ENCODE measurements around the gene GRIA4.

GRIA4 gene

GRCh38 chr11:105799728-105800462 lies 190.0 kb downstream of the GRIA4 start:
- Histone ChIP-seq H3K9ac (ENCODE audit: low read depth, low read length) (no peak overlapping the region), H3K27me3 (ENCODE audit: insufficient read depth, low read length) (no peaks in the 10 kb centered on the region), H3K4me3 (ENCODE audit: low read length) (no peak overlapping the region), H3K9me3 (ENCODE audit: insufficient read depth, low read depth, low read length) (no peaks in the 10 kb centered on the region), H3K36me3 (ENCODE audit: insufficient read depth, low read depth, low read length) (no peaks in the 10 kb centered on the region), H3K4me1 (ENCODE audit: insufficient read depth, low read length) (peaks cover 7% of the 10 kb centered on the region; the same call in 1 of the 2 replicates), H3K27ac (ENCODE audit: low read length) (no peak overlapping the region)

- Histone ChIP-seq H3K4me1 (ENCODE audit: insufficient read depth, low read length) (peaks cover 7% of the 10 kb centered on the region; the same call in 1 of the 2 replicates), H3K4me3 (ENCODE audit: low read length) (no peak overlapping the region), H3K27ac (ENCODE audit: low read length) (no peak overlapping the region), H3K9me3 (ENCODE audit: insufficient read depth, low read depth, low read length) (no peaks in the 10 kb centered on the region), H3K36me3 (ENCODE audit: insufficient read depth, low read depth, low read length) (no peaks in the 10 kb centered on the region), H3K9ac (ENCODE audit: low read depth, low read length) (no peak overlapping the region), H3K27me3 (ENCODE audit: insufficient read depth, low read length) (no peaks in the 10 kb centered on the region)
These were observed 192.5 kb downstream of the GRIA4 start for GRCh38 chr11:105802390-105802789.

DNA sequence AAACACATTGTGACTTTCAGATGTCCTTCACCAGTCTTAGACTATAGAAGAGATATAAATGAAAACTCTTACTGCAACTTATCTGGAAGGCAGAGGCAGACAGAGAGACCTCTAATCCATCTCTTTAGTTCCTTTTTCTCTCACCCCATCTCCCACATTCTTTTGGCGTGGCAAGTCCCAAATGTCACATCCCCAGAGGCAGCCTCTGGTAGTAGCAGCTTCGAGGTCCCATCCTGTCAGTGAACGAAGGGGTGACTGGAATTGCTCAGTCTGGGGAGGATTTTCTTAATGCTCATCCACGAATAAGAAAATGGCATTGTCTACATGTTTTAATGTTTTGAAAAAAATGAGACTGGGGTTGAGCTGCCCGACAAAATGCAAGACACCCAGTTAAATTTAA lies 201.4 kb downstream of the GRIA4 start:
- Histone ChIP-seq H3K27ac (ENCODE audit: low read length) (no peak overlapping the region), H3K27me3 (ENCODE audit: insufficient read depth, low read length) (no peaks in the 10 kb centered on the region), H3K9me3 (ENCODE audit: insufficient read depth, low read depth, low read length) (no peaks in the 10 kb centered on the region; the same call in 1 of the 2 replicates), H3K4me1 (ENCODE audit: insufficient read depth, low read length) (no peaks in the 10 kb centered on the region), H3K4me3 (ENCODE audit: low read length) (no peak overlapping the region), H3K36me3 (ENCODE audit: insufficient read depth, low read depth, low read length) (no peaks in the 10 kb centered on the region), H3K9ac (ENCODE audit: low read depth, low read length) (no peak overlapping the region)

- no peaks in the 10 kb centered on the region for H3K9me3 ChIP-seq (ENCODE audit: insufficient read depth, low read depth, low read length)
- peaks cover 19% of the 10 kb centered on the region; the same call in 1 of the 2 replicates for H3K4me1 ChIP-seq (ENCODE audit: insufficient read depth, low read length)
- H3K9ac ChIP-seq (ENCODE audit: low read depth, low read length): no peak overlapping the region
- no peaks in the 10 kb centered on the region for H3K36me3 ChIP-seq (ENCODE audit: insufficient read depth, low read depth, low read length)
- no peak overlapping the region for H3K27ac ChIP-seq (ENCODE audit: low read length)
- H3K4me3 ChIP-seq (ENCODE audit: low read length): no peak overlapping the region
- H3K27me3 ChIP-seq (ENCODE audit: insufficient read depth, low read length): no peaks in the 10 kb centered on the region
These were observed 211.5 kb downstream of the GRIA4 start for GRCh38 chr11:105821372-105821771.

- peaks cover 19% of the 10 kb centered on the region; the same call in 1 of the 2 replicates for H3K4me1 ChIP-seq (ENCODE audit: insufficient read depth, low read length)
- no peak overlapping the region for H3K27ac ChIP-seq (ENCODE audit: low read length)
- H3K9me3 ChIP-seq (ENCODE audit: insufficient read depth, low read depth, low read length): no peaks in the 10 kb centered on the region
- no peaks in the 10 kb centered on the region for H3K36me3 ChIP-seq (ENCODE audit: insufficient read depth, low read depth, low read length)
- no peak overlapping the region for H3K4me3 ChIP-seq (ENCODE audit: low read length)
- H3K9ac ChIP-seq (ENCODE audit: low read depth, low read length): no peak overlapping the region
- no peaks in the 10 kb centered on the region for H3K27me3 ChIP-seq (ENCODE audit: insufficient read depth, low read length)
These were observed 211.9 kb downstream of the GRIA4 start for GRCh38 chr11:105821781-105822180.

DNA sequence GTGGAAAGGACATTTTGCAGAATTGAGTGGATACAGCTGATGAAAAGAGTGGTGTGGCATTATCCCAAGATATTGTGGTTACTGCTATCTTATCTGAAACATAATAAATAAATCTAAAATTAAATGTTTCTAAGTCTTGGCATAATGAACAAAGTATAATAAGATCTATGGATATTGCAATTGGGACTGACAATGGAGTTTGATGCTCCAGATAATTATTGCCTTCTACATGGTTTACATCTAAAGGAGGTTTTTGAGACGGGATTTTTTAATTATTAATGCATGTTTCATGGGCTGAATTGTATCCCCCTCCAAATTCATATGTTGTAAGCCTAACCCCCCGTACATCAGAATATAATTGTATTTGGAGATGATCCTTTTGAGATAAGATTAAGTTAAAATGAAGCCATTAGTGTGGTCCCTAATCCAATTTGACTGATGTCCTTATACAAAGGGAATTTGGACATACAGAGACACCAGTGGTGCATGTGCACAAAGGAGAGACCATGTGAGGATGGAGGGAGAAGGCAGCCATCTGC lies 213.7 kb downstream of the GRIA4 start:
- H3K4me3 ChIP-seq (ENCODE audit: low read length): no peak overlapping the region
- H3K9me3 ChIP-seq (ENCODE audit: insufficient read depth, low read depth, low read length): no peaks in the 10 kb centered on the region
- H3K9ac ChIP-seq (ENCODE audit: low read depth, low read length): no peak overlapping the region
- no peak overlapping the region for H3K27ac ChIP-seq (ENCODE audit: low read length)
- no peaks in the 10 kb centered on the region for H3K27me3 ChIP-seq (ENCODE audit: insufficient read depth, low read length)
- peaks cover 19% of the 10 kb centered on the region; the same call in 1 of the 2 replicates for H3K4me1 ChIP-seq (ENCODE audit: insufficient read depth, low read length)
- no peaks in the 10 kb centered on the region for H3K36me3 ChIP-seq (ENCODE audit: insufficient read depth, low read depth, low read length)

- no peak overlapping the region for H3K27ac ChIP-seq (ENCODE audit: low read length)
- H3K4me1 ChIP-seq (ENCODE audit: insufficient read depth, low read length): peaks cover 19% of the 10 kb centered on the region; the same call in 1 of the 2 replicates
- H3K27me3 ChIP-seq (ENCODE audit: insufficient read depth, low read length): no peaks in the 10 kb centered on the region
- no peak overlapping the region for H3K4me3 ChIP-seq (ENCODE audit: low read length)
- no peak overlapping the region for H3K9ac ChIP-seq (ENCODE audit: low read depth, low read length)
- H3K36me3 ChIP-seq (ENCODE audit: insufficient read depth, low read depth, low read length): no peaks in the 10 kb centered on the region
- no peaks in the 10 kb centered on the region for H3K9me3 ChIP-seq (ENCODE audit: insufficient read depth, low read depth, low read length)
These were observed 214.7 kb downstream of the GRIA4 start for GRCh38 chr11:105824457-105825013.

GRCh38 chr11:105825141-105825540 lies 215.3 kb downstream of the GRIA4 start:
- H3K4me3 ChIP-seq (ENCODE audit: low read length): no peak overlapping the region
- H3K27ac ChIP-seq (ENCODE audit: low read length): no peak overlapping the region
- H3K9me3 ChIP-seq (ENCODE audit: insufficient read depth, low read depth, low read length): no peaks in the 10 kb centered on the region
- peaks cover 19% of the 10 kb centered on the region; the same call in 1 of the 2 replicates for H3K4me1 ChIP-seq (ENCODE audit: insufficient read depth, low read length)
- no peaks in the 10 kb centered on the region for H3K36me3 ChIP-seq (ENCODE audit: insufficient read depth, low read depth, low read length)
- no peaks in the 10 kb centered on the region for H3K27me3 ChIP-seq (ENCODE audit: insufficient read depth, low read length)
- H3K9ac ChIP-seq (ENCODE audit: low read depth, low read length): no peak overlapping the region

DNA sequence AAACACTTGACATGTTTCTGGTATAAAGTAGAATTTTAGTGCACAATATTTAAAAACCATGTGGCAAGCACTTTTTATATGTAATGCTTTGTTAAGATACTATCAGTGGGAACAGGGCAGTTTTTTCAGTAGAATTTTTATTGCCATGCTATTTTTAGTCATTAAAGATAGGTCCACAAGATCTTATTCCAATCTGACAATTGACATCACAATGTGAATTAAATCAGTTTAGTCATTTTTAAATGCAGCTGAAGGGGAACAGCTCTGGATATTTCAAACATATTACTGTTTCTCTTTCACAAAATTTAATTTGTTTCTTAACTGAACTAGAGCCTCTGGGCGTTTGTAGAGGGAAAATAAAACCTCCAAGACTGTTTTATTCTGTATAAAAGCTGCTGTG lies 218.0 kb downstream of the GRIA4 start:
- Histone ChIP-seq H3K36me3 (ENCODE audit: insufficient read depth, low read depth, low read length) (no peaks in the 10 kb centered on the region), H3K27me3 (ENCODE audit: insufficient read depth, low read length) (no peaks in the 10 kb centered on the region), H3K27ac (ENCODE audit: low read length) (no peak overlapping the region), H3K4me1 (ENCODE audit: insufficient read depth, low read length) (no peaks in the 10 kb centered on the region), H3K9ac (ENCODE audit: low read depth, low read length) (no peak overlapping the region), H3K9me3 (ENCODE audit: insufficient read depth, low read depth, low read length) (no peaks in the 10 kb centered on the region), H3K4me3 (ENCODE audit: low read length) (no peak overlapping the region)

- Histone ChIP-seq H3K9ac (ENCODE audit: low read depth, low read length) (no peak overlapping the region), H3K4me3 (ENCODE audit: low read length) (no peak overlapping the region), H3K27me3 (ENCODE audit: insufficient read depth, low read length) (no peaks in the 10 kb centered on the region), H3K9me3 (ENCODE audit: insufficient read depth, low read depth, low read length) (no peaks in the 10 kb centered on the region), H3K36me3 (ENCODE audit: insufficient read depth, low read depth, low read length) (no peaks in the 10 kb centered on the region), H3K4me1 (ENCODE audit: insufficient read depth, low read length) (no peaks in the 10 kb centered on the region), H3K27ac (ENCODE audit: low read length) (no peak overlapping the region)
These were observed 219.2 kb downstream of the GRIA4 start for GRCh38 chr11:105829084-105829483.

DNA sequence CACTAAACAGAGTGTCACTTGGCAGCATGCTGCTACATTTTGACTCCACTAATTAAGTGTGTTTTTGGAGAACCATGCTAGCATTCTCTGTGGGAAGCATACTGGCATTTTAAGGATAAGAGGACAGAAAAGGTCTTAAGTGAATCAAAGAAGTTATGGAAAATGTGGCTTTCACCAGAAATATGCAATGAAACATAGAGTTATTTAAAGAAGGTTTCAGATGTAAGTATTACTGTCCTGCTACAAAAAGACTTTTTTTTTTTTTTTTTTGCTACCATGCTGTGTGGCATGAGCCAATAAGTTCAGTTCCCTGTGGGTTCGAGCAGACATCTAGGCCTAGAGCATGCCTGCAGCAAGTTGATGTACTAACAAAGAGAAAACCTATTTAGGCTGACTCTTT lies 224.6 kb downstream of the GRIA4 start:
- H3K9me3 ChIP-seq (ENCODE audit: insufficient read depth, low read depth, low read length): no peaks in the 10 kb centered on the region
- H3K4me1 ChIP-seq (ENCODE audit: insufficient read depth, low read length): no peaks in the 10 kb centered on the region
- no peak overlapping the region for H3K27ac ChIP-seq (ENCODE audit: low read length)
- no peaks in the 10 kb centered on the region for H3K27me3 ChIP-seq (ENCODE audit: insufficient read depth, low read length)
- H3K9ac ChIP-seq (ENCODE audit: low read depth, low read length): no peak overlapping the region
- no peaks in the 10 kb centered on the region for H3K36me3 ChIP-seq (ENCODE audit: insufficient read depth, low read depth, low read length)
- H3K4me3 ChIP-seq (ENCODE audit: low read length): no peak overlapping the region

All from iPS-20b (cell line).